Measurements from ENCODE around the gene CPXM1. TPM values are rescaled to one million over a fixed set of nuclear protein-coding genes. Genes with fewer than 3 reads are reported as not detected.

CPXM1 gene
- total and polyA plus RNA-seq, 4 donors, result 0.08 to 5.5 (median 0.16) TPM

- TF ChIP-seq JUND (IDR thresholded peaks at IDR 0.05), result no peak
- TF ChIP-seq RXRA (IDR thresholded peaks at IDR 0.05), result no peak
Observed at GRCh38 chr20:2751347-2751877, 49.0 kb downstream of the CPXM1 start (continued).

GRCh38 chr20:2750491-2751251, 49.8 kb downstream of the CPXM1 start:
- H3K27ac ChIP-seq (ENCODE audit: low read depth in 1 of 2, low read length in 2 of 2), result no peak overlapping the region
- peak overlapping the region; percentile 18 to 62 (median 32) for H3K4me3 ChIP-seq (ENCODE audit: low read depth in 1 of 3, low read length in 3 of 3)
- 3% methylated on average over 34 of the region's 34 CpGs for WGBS
- no peaks in the 10 kb centered on the region for H3K36me3 ChIP-seq (ENCODE audit: control insufficient read depth in 4 of 4, insufficient read depth in 3 of 4, low read depth in 1 of 4, low read length in 3 of 4)
- peaks cover 0 to 3% (median under 1%) of the 10 kb centered on the region in 4 donors for H3K27me3 ChIP-seq (ENCODE audit: control insufficient read depth in 4 of 4, insufficient read depth in 4 of 4, low read length in 3 of 4)
- H3K9ac ChIP-seq (ENCODE audit: low read depth in 1 of 2, low read length in 2 of 2), result no peak overlapping the region
- no peaks in the 10 kb centered on the region for H3K9me3 ChIP-seq (ENCODE audit: control insufficient read depth in 4 of 4, low read length in 3 of 4)
- H3K4me1 ChIP-seq (ENCODE audit: control insufficient read depth in 4 of 4, insufficient read depth in 4 of 4, low read length in 3 of 4), result peaks cover 8 to 24% (median 18%) of the 10 kb centered on the region in 4 donors
- no peak for DNase-seq (ENCODE audit: low spot score)
- TF ChIP-seq RXRA (IDR thresholded peaks at IDR 0.05) (no peak), NR2F2 (IDR thresholded peaks at IDR 0.05) (peak; percentile 25), EGR1 (IDR thresholded peaks at IDR 0.05; ENCODE audit: low read depth in 2 of 2) (no peak), RAD21 (IDR thresholded peaks at IDR 0.05) (peak in 1 of 2 donors; percentile 10)

GRCh38 chr20:2749951-2750490, 50.4 kb downstream of the CPXM1 start:
- no peak overlapping the region for H3K9ac ChIP-seq (ENCODE audit: low read depth in 1 of 2, low read length in 2 of 2)
- H3K36me3 ChIP-seq (ENCODE audit: control insufficient read depth in 4 of 4, insufficient read depth in 3 of 4, low read depth in 1 of 4, low read length in 3 of 4), result no peaks in the 10 kb centered on the region
- no peak overlapping the region for H3K4me3 ChIP-seq (ENCODE audit: low read depth in 1 of 3, low read length in 3 of 3)
- H3K9me3 ChIP-seq (ENCODE audit: control insufficient read depth in 4 of 4, low read length in 3 of 4), result no peaks in the 10 kb centered on the region
- peaks cover 8 to 24% (median 18%) of the 10 kb centered on the region in 4 donors for H3K4me1 ChIP-seq (ENCODE audit: control insufficient read depth in 4 of 4, insufficient read depth in 4 of 4, low read length in 3 of 4)
- H3K27ac ChIP-seq (ENCODE audit: low read depth in 1 of 2, low read length in 2 of 2), result no peak overlapping the region
- no peak for DNase-seq (ENCODE audit: low spot score)
- no peak for TF ChIP-seq RAD21 (IDR thresholded peaks at IDR 0.05)
- TF ChIP-seq TAF1 (conservative IDR thresholded peaks at IDR 0.05), result no peak
- TF ChIP-seq SP1 (IDR thresholded peaks at IDR 0.05), result no peak
- no peak for TF ChIP-seq YY1 (IDR thresholded peaks at IDR 0.05)
- TF ChIP-seq ZBTB33 (IDR thresholded peaks at IDR 0.05), result no peak
- TF ChIP-seq FOXA1 (IDR thresholded peaks at IDR 0.05), result no peak
- TF ChIP-seq ATF3 (IDR thresholded peaks at IDR 0.05), result no peak
- no peak for TF ChIP-seq GABPA (IDR thresholded peaks at IDR 0.05 in 1 of 2, conservative IDR thresholded peaks at IDR 0.05 in 1 of 2)
- no peak for TF ChIP-seq CTCF (IDR thresholded peaks at IDR 0.05; ENCODE audit: low read depth, low read length, missing input control)
- no peak for TF ChIP-seq MAX (IDR thresholded peaks at IDR 0.05)
- no peak for TF ChIP-seq NR2F2 (IDR thresholded peaks at IDR 0.05)
- TF ChIP-seq HNF4A (conservative IDR thresholded peaks at IDR 0.05), result no peak
- no peak for TF ChIP-seq REST (IDR thresholded peaks at IDR 0.05)
- no peak for TF ChIP-seq FOXA2 (IDR thresholded peaks at IDR 0.05)
- no peak for TF ChIP-seq RXRA (IDR thresholded peaks at IDR 0.05)
- no peak for TF ChIP-seq HNF4G (IDR thresholded peaks at IDR 0.05)
- TF ChIP-seq JUND (IDR thresholded peaks at IDR 0.05), result no peak
- TF ChIP-seq EGR1 (IDR thresholded peaks at IDR 0.05; ENCODE audit: low read depth in 2 of 2), result no peak
- 25% methylated on average over 30 of the region's 30 CpGs for WGBS
- peaks cover 0 to 3% (median under 1%) of the 10 kb centered on the region in 4 donors for H3K27me3 ChIP-seq (ENCODE audit: control insufficient read depth in 4 of 4, insufficient read depth in 4 of 4, low read length in 3 of 4)

All from liver (tissue), 9 donors.